Stimulated activated CD8-positive, alpha-beta memory T cell treated with anti-CD3 and anti-CD28 coated beads, Interleukin-15, amount 100 ng/mL, for 24 hours (primary cell): ENCODE results near the gene JARID2.
"Not testable (repeated sequence)": the region's sequence is repeated elsewhere in the genome, so short reads cannot be mapped to it uniquely, and the experiment has no call there.

Source experiments
- DNase-seq: peaks from one replicate; pipeline ENCODE4 v3.0.0-alpha.2; 2020; ENCODE audit warnings: low read depth

Gene JARID2

DNA sequence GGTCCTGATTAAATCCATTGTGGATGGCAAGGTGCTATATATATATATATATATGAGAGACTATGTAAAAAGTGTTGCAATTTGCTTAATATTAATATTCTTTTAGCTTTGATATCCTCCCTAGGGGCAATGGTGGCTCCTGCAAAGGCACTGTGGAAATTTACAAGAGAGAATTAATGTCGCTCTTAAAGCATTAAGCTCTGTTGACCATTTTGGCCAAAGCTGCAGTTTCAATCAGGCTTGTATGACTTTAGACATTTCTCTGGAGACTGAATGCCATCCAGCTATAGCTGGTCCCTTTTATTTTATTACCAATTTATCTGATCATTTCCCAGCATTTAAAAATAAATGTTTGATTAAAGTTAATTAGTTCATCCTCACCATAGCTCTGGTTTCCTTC is 155.3 kb downstream of the JARID2 start:
- DNase-seq: no peak

DNA sequence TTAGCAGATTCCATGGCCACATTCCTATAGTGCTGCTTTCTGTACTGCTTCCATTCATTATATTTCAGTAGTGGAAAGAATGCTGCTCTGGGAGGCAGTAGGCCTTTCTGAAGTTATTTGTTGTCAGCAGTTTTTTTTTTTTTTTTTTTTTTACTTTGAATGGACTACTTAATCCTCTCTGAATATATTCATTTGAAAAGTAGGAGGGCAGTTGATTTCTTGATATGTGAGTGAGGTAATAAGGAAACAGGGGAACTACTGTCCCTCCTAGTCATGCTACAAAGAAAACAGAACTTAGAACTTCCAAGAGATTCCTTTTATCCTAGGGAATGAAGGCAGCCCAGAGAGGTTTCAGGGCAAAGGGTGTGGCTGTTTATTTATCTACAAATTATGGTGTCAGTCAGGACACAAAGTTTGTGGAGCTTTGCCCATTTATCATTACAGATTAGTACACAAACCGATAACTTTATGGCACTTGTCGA is 155.9 kb downstream of the JARID2 start:
- no peak for DNase-seq

DNA sequence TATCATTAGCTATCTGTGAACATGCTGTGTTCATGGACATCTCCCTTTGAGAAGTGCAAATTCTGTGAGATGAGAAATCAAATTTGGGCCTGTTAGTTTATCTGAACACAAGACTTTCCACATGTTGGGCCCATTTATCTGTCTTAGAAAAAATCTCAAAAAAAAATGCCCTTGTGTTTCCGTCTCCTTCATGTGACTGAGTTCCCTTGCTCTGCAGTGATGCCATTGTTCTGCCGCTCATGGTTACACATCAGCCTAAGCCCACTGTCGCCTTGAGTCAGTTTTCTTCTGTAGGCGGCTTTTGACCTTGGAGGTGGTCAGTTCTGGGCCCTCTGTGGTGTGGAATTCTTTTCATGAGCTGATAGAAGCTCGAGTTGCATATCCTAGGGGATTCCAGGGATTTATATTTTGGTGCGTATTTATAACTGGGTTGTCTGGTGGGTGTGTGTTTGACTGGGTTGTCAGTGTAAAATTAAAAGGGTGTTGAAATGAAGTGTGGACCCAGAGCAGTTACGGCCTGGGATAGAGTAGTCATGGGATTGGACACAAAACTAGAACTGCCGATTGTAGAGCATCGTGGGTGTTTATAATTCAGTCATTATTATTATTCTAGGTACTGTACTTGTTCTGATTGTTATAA is 156.7 kb downstream of the JARID2 start:
- no peak for DNase-seq

DNA sequence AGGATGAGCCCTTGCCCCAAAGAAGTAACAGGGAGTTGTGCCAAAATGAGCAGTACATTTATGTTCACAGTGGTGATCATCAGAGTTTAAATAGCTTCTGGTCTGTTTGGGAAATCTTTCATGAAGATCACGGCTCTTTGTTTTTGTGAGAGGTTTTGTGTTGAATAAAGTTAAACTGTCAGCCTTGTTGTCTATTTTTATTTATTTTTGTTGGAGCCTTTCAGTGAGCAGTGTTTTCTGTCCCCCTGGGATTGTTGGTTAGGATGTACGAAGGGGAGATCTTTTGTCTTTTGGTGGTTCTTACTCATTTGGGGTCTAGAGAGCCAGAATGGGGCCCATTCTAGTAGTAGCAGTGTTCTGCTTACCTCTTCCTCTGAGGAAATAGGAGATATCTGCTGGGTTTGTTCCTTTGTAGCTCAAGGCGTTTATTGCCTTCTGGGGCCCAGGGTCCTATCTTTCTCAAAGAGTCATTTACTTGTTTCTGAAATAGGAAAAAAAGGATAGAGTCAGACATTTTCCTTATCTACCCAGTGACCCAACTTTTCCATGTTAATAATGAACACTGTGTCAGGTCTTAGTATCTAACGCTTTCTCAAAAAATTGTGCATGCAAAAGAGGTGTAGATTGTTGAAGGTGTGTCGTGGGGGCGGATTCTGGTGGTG is 157.4 kb downstream of the JARID2 start:
- DNase-seq: no peak

DNA sequence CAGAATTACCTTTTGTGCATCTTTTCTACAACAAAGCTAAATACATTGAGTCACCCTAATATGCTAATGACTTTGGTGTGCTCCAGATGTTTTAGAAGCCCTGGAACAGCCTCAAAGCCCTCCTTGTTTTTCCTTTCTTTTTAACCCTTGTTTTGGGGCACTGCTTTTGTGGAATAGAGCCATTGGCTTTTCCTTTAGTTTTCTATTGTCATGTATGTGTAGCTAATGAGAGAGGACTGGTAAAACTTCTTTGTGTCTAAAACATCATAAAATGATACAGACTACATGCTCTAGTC is 158.8 kb downstream of the JARID2 start:
- DNase-seq: no peak

DNA sequence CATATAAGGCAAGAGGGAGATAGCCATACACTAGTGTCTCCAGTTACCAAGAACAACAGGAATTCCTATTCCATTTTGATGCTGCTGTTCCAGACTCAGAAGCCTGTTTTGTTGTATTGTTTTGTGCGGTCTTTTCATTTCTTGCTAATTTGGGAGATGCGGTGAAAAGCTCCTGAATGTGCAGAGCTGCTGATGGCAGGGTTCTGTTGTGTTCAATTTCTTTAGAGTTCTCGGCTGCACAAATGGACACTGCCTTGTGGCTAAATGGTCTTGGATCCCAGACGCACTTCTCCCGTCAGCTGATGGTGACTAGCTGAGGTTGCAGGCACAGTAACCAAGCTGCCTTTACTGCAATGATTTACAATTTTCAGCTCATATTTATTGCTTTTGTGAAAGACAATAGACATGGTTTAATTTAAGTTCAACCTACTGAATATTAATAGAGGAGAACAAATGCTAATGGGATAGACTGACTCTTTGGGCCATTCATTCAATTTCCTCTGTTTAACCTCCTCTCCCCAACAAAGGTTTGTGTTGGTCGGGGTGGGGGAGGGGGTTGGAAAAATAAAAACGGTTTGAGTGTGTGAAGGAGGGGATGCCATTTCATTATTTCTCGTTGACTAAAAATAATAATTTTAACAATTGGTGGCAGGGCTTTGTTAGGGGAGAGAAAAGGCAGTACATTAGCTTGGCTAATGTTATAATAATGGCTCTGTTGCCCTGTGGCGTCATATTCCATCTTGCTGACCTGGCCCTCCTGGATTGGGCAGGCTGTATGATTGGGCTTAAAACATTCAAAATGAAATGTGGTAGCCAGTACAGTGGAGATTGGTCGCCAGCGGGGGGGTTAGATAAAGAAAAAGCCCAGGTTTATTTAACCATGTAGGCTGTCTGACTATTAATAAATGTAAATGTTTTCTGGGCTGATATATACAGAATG is 159.5 kb downstream of the JARID2 start:
- DNase-seq: no peak

DNA sequence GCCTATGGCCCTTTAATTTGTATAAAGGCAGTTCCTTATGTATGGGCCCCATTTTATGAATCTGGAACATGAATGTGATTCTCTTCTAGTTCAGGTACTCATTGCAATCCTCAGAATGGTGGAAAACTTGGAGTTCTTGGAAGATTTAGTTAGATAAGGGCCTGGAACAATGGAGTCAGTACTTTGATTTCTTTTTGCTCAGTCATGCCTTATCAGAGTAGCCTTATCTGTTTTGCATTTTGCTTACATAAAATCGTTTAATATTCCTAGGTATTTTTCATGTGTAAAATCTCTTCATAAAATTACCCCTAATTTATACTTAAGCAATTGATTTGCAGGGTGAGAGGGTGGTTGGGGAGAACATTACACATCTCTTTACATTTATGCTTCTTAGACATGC is 160.6 kb downstream of the JARID2 start:
- DNase-seq: no peak

DNA sequence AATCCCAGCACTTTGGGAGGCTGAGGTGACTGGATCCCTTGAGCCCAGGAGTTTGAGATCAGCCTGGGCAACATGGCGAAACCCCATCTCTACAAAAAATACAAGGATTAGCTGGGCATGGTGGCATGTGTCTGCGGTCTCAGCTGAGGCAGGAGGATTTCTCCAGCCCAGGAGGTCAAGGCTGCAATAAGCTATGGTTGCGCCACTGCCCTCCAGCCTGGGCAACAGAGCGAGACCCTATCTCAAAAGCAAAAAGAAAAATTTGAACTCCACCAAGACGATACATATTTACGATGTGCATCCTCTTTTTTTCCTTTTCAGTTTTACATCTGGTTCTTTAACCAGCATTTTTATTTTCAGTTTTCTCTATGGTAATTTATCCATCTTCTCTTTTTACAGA is 162.1 kb downstream of the JARID2 start:
- no peak for DNase-seq

DNA sequence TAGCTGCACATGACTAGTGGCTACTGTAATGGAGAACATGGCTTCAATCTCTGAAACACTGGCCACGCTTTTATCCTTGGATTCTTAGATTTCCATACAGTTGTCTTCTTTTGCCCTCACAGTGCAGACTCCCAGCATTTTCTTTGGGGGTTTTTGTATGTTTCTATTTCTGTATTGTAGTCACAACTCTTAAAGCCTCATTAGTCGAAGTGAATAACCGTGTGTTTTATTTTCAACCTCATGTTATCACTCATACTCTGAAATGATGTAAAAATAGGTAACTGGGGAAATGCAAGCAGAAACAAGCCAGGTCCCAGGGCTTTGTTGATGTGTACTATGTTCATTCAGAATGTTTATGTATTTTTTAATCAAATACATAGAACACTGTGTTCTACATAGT is 162.9 kb downstream of the JARID2 start:
- DNase-seq: no peak

DNA sequence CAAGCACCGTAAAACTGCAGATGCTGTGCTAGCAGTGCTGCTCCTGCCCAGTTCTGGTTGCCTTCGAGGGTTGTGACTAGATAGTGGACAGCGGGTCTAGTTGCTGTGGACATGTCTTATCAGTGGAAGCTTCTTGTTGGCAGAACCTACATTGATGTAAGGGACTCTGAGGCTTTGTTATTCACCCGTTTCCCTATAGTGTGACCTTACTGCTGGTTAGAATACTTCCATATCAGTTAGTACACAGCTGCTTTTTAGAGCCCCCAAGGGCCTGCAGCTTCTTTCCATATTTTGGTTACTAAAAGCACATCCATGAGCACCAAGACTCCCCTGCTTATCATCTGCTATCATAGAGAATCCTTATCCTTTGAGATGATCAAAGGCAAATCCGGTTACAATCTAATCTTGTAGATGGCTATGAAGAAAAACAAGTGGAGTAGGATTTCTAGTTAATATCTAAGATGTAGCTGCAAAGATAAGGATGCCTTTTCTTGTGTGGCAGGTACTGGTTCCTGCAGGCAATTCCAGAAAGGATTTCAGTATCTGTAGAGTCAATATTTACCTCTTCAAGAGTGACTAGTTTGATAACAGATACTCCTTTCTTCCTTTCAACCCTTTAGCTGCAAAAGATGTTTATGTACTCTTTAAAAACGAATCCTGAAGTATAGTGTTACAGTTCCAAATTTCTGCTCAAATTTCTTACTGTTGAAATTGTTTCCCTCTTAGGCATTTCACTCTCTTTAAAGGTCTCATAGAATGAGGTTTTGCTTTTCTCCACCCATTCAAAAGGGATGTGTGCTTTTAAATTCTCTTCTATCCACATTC is 163.6 kb downstream of the JARID2 start:
- no peak for DNase-seq

DNA sequence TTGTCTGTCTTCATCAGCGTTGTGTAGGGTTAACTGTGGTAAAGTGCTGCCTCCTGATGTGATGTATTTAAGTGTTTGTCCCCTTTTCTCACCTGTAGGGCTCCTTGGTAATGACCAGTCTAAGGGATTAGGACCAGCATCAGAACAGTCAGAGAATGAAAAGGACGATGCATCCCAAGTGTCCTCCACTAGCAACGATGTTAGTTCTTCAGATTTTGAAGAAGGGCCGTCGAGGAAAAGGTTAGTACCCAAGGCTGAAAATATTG is 164.2 kb downstream of the JARID2 start:
- no peak for DNase-seq

DNA sequence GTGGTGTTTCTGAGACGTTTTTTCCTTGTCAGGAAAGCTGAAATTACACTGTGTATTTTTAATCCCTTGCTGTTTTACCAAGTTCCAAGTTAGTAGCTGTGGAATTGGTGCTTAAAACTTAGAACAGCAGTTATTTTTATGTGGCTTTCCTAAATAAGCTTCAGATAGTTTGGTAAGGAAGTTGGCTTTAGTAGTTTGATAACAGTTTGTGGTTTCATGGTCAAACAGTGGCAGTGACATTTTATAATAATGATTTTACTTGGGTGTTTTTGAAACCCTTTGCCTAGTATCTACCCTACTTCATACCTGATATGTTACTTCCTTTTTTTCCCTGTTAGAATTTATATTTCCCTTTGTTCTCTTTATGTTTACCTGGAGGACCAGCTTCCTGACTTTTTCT is 164.9 kb downstream of the JARID2 start:
- DNase-seq: no peak

DNA sequence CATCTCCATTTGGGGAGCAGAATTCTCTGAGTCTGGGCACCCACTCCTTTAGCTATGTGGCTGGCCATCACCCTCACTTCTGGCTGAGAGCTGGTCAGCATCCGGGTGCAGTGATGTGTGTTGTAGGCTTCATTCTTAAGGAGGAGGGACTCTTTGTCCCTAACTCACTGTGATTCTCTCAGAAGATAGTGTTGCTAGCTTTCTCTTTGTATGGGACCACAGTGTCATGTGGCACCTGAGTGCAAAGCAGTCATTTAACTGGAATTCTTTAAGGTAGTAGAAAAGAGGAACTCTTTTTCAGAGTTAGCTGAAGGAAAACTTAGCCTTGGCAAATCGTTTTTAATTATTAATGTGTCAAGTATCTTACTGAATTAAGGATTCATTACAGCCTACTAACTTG is 165.9 kb downstream of the JARID2 start:
- no peak for DNase-seq

DNA sequence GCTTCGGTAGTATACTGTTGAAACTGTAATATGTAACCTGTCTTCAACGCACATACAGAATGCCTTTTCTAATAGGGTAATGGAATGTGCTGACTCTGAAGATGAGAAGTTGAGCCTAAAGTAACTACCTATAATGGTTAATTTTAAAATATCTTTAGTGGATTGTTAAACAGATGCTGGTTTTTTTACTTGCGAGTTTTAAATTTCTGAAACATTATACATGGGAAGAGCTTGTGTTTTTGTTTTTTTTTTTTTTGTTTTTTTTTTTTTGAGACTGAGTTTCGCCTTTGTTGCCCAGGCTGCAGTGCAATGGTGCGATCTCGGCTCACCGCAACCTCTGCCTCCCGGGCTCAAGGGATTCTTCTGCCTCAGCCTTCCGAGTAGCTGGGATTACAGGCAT is 166.9 kb downstream of the JARID2 start:
- DNase-seq: no peak

DNA sequence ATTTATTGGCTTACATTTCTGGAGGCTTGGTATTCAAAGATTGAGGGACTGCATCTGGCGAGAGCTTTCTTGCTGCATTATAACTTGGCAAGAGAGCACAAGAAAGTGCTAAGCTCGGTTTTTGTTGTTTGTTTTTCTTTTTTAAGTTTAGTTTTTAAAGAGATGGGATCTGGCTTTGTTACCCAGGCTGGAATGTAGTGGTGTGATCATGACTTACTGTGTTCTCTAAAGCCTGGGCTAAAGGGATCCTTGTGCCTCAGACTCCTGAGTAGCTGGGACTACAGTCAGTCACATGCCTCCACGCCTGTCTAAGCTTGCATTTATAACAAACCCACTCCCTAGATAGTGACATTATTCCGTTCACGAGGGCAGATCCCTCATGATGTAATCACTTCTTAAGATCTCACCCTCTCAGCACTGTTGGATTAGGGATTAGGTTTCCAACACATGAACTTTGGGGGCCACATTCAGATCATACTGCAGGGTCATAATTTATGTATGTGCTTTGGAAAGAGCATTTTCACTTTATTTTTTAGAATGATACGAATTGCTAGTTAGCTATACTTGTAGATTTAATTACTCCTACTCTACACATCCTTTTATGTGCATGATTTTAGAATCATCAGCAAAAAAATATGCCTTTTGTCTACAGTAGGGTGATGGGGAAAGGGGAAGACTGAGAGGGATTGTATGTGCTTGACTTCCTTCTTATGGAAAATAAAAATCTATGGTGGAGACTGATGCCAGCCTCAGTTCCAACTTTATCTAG is 167.8 kb downstream of the JARID2 start:
- DNase-seq: no peak

DNA sequence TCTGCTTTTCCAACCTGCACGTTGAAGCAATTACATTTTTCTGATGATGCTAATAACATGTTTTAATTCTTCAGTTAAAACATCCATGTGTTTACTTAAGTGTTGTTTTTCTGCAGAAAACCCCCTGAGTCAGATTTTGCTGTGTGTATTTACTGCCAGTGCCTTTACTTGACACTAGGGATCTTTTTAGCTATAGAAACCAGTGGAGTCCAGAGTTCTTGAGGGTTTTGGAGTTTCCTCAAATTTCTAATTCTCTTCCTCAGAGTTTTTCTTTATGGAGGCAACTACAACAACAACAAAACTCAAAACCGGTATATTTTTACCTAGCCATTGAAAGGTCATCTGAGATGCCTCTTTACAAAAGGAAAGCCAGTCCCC is 168.4 kb downstream of the JARID2 start:
- no peak for DNase-seq

DNA sequence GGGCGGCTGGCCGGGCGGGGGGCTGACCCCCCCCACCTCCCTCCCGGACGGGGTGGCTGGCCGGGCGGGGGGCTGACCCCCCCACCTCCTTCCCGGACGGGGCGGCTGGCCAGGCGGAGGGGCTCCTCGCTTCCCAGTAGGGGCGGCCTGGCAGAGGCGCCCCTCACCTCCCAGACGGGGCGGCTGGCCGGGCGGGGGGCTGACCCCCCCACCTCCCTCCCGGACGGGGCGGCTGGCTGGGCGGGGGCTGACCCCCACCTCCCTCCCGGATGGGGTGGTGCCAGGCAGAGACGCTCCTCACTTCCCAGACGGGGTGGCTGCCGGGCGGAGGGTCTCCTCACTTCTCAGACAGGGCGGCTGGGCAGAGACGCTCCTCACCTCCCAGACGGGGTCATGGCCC is 169.8 kb downstream of the JARID2 start:
- not testable (repeated sequence) for DNase-seq

DNA sequence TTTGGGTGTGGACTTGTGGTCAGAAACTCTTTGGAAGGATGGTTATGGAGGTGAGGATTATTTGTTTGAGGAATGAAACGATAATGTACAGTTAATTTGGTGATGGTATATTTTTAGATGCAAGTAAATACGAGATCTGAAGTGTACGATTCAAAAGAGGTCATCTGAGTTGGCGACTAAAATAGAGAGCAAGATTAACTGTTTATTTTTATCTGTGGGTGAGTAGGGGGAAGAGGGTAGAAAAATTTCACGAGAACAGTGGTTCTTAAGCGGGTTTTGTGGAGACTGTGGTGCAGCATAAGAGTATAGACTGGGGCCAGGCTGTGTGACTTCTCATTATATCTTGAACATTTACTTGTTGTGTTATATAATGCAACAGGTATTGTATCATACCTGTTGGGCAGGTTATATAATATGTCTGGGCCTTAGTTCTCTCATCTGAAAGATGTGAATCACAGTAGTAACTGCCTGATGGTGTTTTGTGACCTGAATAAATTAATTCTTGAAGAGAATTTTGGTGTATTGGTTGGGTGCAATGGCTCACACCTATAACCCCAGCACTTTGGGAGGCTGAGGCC is 171.2 kb downstream of the JARID2 start:
- no peak for DNase-seq

DNA sequence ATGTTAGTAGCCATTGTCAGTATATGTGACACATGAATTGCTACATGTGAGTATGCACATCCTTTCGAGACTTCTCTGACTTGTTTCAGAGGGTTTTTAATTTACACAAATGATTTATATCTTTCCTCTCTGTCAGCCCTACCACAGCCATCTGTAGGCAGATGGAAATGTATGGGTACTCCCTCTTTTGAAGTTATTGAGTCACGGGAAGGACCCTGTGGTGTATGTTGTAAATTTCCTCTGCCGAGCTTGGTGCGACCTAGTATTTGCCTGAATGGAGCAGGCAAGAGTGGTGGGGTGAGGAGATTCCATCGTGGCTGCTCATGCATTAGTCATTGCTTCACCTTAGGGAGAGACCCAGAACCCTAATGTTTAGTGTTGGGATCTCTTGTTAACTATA is 171.9 kb downstream of the JARID2 start:
- DNase-seq: no peak

DNA sequence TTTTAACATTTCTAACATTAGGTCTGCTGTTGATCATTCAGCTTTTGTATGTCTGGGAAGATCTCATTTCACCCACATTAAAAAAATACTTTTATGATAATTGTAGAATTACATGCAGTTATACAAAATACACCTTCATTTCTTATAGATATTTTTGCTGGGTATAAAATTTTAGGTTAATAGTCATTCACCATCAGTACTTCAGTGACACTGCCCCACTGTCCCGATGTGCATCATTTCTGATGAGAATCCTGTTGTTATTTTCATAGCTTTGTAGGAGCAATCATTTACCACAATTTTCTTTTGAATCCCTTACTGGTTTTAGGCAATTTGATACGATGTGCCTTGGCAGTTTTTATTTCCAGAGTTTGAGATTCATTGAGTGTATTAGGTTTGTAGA is 173.6 kb downstream of the JARID2 start:
- no peak for DNase-seq

DNA sequence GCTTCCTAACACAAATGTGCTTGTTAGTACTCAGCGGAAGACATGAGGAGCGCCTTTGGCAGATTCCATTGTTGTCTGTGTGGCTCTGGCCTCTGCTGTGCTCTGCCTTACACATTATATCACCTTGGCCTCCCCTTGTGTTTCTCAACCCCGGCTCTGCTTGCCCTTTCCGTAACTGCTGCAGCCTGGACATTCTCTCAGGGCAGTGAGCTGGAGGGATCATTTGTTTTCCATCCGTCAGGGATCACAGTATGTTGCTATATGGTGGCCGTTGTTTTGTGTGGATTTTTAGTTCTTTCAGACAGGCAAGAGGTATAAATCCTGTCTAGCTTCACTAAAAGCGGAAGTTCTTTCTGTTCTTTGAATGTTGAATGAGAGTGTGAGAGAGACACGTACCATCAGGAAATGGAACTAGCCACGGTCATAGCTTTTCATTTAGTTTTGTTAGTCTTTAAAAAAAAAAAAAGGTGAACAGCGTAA is 175.1 kb downstream of the JARID2 start:
- DNase-seq: no peak
